B cell (primary cell): ENCODE measurements around the gene FAU. TPM values are rescaled to one million over a fixed set of nuclear protein-coding genes. Genes with fewer than 3 reads are reported as not detected.
A peak's percentile ranks its signal among the peaks of the same experiment; 100 is the strongest.

ENCODE experiments used
- ATAC-seq: fragments of 200-7000 bp; cut with Tn5 transposase; one replicate; pipeline ENCODE4 v1.10.0; 2021; ENCODE audit warnings: low read depth, mild to moderate bottlenecking, moderate number of reproducible peaks, moderate library complexity
- CTCF ChIA-PET: fragments of 350-600 bp; sonication (Branson Sonifier 250); formaldehyde crosslinking; loops from one replicate; lab custom pipeline; 2021; ENCODE audit warnings: antibody characterized with exemption, inconsistent platforms; lab: Charles Lee
- POLR2A ChIA-PET: fragments of 350-600 bp; sonication (Branson Sonifier 250); formaldehyde crosslinking; loops from one replicate; lab custom pipeline; 2021; ENCODE audit warnings: antibody characterized with exemption; lab: Charles Lee
- DNase-seq: peaks from one replicate; pipeline ENCODE4 v3.0.0; 2013
- H2AFZ ChIP-seq: 2 replicates; pipeline ENCODE4 v1.6.1; 2012; ENCODE audit warnings: mild to moderate bottlenecking, low read depth, low read length; ENCODE audit not compliant: insufficient read depth, poor library complexity, severe bottlenecking
- H3K27ac ChIP-seq, 2 donors: 1 replicate in 1 of 2; 2 replicates in 1 of 2; pipeline ENCODE4 v1.5.1; 2012 to 2013; ENCODE audit warnings: low read length in 2 of 2, mild to moderate bottlenecking in 2 of 2, moderate library complexity in 1 of 2
- H3K27me3 ChIP-seq, 4 experiments: fragments of 200-600 bp in 1 of 4; sonication (generic) in 1 of 4; replicated peaks in 1 of 4; 1 replicate in 2 of 4; 2 replicates in 2 of 4; pipeline versions ENCODE4 v1.6.1 to v1.7.0; 2013 to 2016; ENCODE audit warnings: low read length in 3 of 4, mild to moderate bottlenecking in 2 of 4, mixed read lengths in 1 of 4, moderate library complexity in 1 of 4; ENCODE audit not compliant: insufficient read depth in 4 of 4, control insufficient read depth in 3 of 4; ENCODE audit errors: control extremely low read depth in 1 of 4
- H3K36me3 ChIP-seq, 2 experiments: replicated peaks in 1 of 2; 1 replicate in 1 of 2; 2 replicates in 1 of 2; pipeline versions ENCODE4 v1.6.1 to v1.7.1; 2013; ENCODE audit warnings: low read length in 1 of 2; ENCODE audit not compliant: insufficient read depth in 2 of 2, control insufficient read depth in 1 of 2; ENCODE audit errors: control extremely low read depth in 1 of 2, extremely low read depth in 1 of 2
- H3K4me1 ChIP-seq, 2 donors: fragments of 200-600 bp in 1 of 2; sonication (generic) in 1 of 2; 1 replicate in 1 of 2; 2 replicates in 1 of 2; pipeline versions ENCODE4 v1.5.1 to v1.6.1; 2013 to 2017; ENCODE audit warnings: low read length in 2 of 2; ENCODE audit not compliant: control insufficient read depth in 2 of 2, insufficient read depth in 2 of 2
- H3K4me2 ChIP-seq: replicated peaks from 2 replicates; pipeline ENCODE3; 2012; ENCODE audit warnings: mild to moderate bottlenecking, low read depth, low read length; ENCODE audit not compliant: poor library complexity, severe bottlenecking
- H3K4me3 ChIP-seq, 5 experiments: fragments of 200-600 bp in 1 of 5; sonication (generic) in 1 of 5; 1 replicate in 3 of 5; 2 replicates in 2 of 5; pipeline versions ENCODE4 v1.5.1 to v1.7.0; 2011 to 2016; ENCODE audit warnings: low read length in 4 of 5, mild to moderate bottlenecking in 4 of 5, low read depth in 2 of 5, control low read depth in 1 of 5, moderate library complexity in 1 of 5; ENCODE audit not compliant: insufficient read depth in 1 of 5; ENCODE audit errors: control extremely low read depth in 1 of 5, extremely low read depth in 1 of 5
- H3K79me2 ChIP-seq: fragments of 200-600 bp; sonication (generic); one replicate; pipeline ENCODE4 v1.6.0; 2016; ENCODE audit warnings: low read length; ENCODE audit not compliant: control insufficient read depth, insufficient read depth
- H3K9ac ChIP-seq: fragments of 200-600 bp; sonication (generic); 2 replicates; pipeline ENCODE4 v1.6.1; 2017; ENCODE audit warnings: mild to moderate bottlenecking, low read length, moderate library complexity
- H3K9me3 ChIP-seq, 3 donors: one replicate each; pipeline versions ENCODE4 v1.6.1 to v1.7.1; 2013; ENCODE audit warnings: low read length in 2 of 3; ENCODE audit not compliant: control insufficient read depth in 2 of 3, insufficient read depth in 1 of 3; ENCODE audit errors: control extremely low read depth in 1 of 3
- H4K20me1 ChIP-seq: 2 replicates; pipeline ENCODE4 v1.6.0; 2012; ENCODE audit warnings: mild to moderate bottlenecking, low read length; ENCODE audit not compliant: insufficient read depth, control insufficient read depth, poor library complexity, severe bottlenecking
- H3K27ac Mint-ChIP-seq: one replicate; pipeline ENCODE4 v1.8.0; 2021; ENCODE audit warnings: mixed read lengths
- H3K27me3 Mint-ChIP-seq: one replicate; pipeline ENCODE4 v1.8.0; 2021; ENCODE audit warnings: mixed read lengths
- H3K4me1 Mint-ChIP-seq: one replicate; pipeline ENCODE4 v1.8.0; 2021; ENCODE audit warnings: mixed read lengths
- H3K4me3 Mint-ChIP-seq: one replicate; pipeline ENCODE4 v1.8.0; 2021; ENCODE audit warnings: mixed read lengths
- H3K9me3 Mint-ChIP-seq: one replicate; pipeline ENCODE4 v1.8.0; 2022; ENCODE audit warnings: mixed read lengths; ENCODE audit not compliant: insufficient read depth
- CTCF ChIP-seq: fragments of 200-600 bp; IDR thresholded peaks from one replicate; pipeline ENCODE4 v1.8.0; 2022; ENCODE audit warnings: antibody characterized with exemption, mild to moderate bottlenecking
- EZH2 ChIP-seq: IDR thresholded peaks from 2 replicates; pipeline ENCODE4 v1.6.1; 2012; ENCODE audit warnings: borderline replicate concordance, low read depth, mild to moderate bottlenecking, moderate library complexity, low read length; ENCODE audit not compliant: insufficient read depth, poor library complexity, severe bottlenecking
- WGBS: methylation state at CpG from one replicate; pipeline ENCODE4 v1.1.5; 2013; ENCODE audit warnings: missing lambda C conversion rate; ENCODE audit not compliant: insufficient coverage; 5-methylcytosine and 5-hydroxymethylcytosine counted together
- intact Hi-C: fragments of 100-400 bp; cut with micrococcal nuclease; formaldehyde crosslinking; loops from one replicate; pipeline ENCODE4 v1.10.0; 2022
- polyA plus RNA-seq: library from polyadenylated mRNA; depleted of rRNA; stranded (reverse); fragments of >200 nt; gene quantifications from 2 replicates; pipeline ENCODE4 v1.2.3, GENCODE V29; 2012
- total RNA-seq, 2 donors: library from RNA; stranded (reverse); fragments of 120-200 nt in 1 of 2; gene quantifications; 1 replicate in 1 of 2; 2 replicates in 1 of 2; pipeline versions ENCODE4 v1.2.3 to v1.2.4, GENCODE V29; 2013 to 2022

The FAU gene
- total and polyA plus RNA-seq, 2 donors (not counting 1 experiment from before 2014, with no cell fraction given), result 1,318 to 1,559 TPM

- H3K27ac Mint-ChIP-seq, result peak overlapping the region; percentile 99
- POLR2A ChIA-PET, result interaction anchor here (0.5 to 8.8 kb wide), 7 partner anchors 13 to 130 kb away, joined by 3 to 160 read pairs (median 4); partner anchors contain the start of genes CAPN1, FAU, MRPL49 and POLA2
- Histone ChIP-seq H3K79me2 (peaks cover 75% of the 10 kb centered on the region), H3K9me3 (no peaks in the 10 kb centered on the region), H3K4me2 (peak overlapping the region; percentile 89), H3K27ac (peak overlapping the region; percentile 98 to 99), H2AFZ (no peak overlapping the region), H3K9ac (peak overlapping the region; percentile 99), H3K27me3 (no peaks in the 10 kb centered on the region), H4K20me1 (peaks cover 66% of the 10 kb centered on the region), H3K36me3 (peaks cover 3 to 50% of the 10 kb centered on the region in 2 experiments), H3K4me3 (peak overlapping the region; percentile 76 to 99 (median 96)), H3K4me1 (peaks cover 43 to 71% of the 10 kb centered on the region in 2 donors)
- WGBS, result 0% methylated on average over 3 of the region's 10 CpGs
- TF ChIP-seq EZH2 (no peak), CTCF (no peak)
- CTCF ChIA-PET, result interaction anchor here (1.0 to 7.5 kb wide), 7 partner anchors 11 to 284 kb away, joined by 3 to 64 read pairs (median 24); partner anchors contain the start of genes CAPN1, FAU, MRPL49 and TM7SF2
- H3K9me3 Mint-ChIP-seq, result no peaks in the 10 kb centered on the region
- DNase-seq (peak; percentile 88), ATAC-seq (peak; percentile 57)
- intact Hi-C loops, result loop anchor here (1.0 to 5.0 kb wide), 5 partner anchors 10 to 485 kb away; partner anchors contain the start of genes CAPN1, FAU, MRPL49 and PCNX3
- H3K27me3 Mint-ChIP-seq, result no peaks in the 10 kb centered on the region
- H3K4me1 Mint-ChIP-seq, result peaks cover 68% of the 10 kb centered on the region
- H3K4me3 Mint-ChIP-seq, result peak overlapping the region; percentile 97
These were observed 10.5 kb upstream of the FAU start for GRCh38 chr11:65132238-65132987.

- peaks cover 65% of the 10 kb centered on the region for H3K4me1 Mint-ChIP-seq
- CTCF ChIA-PET, result interaction anchor here (0.6 to 7.5 kb wide), 9 partner anchors 10 to 284 kb away, joined by 3 to 64 read pairs (median 9); partner anchors contain the start of genes CAPN1, FAU, MRPL49 and TM7SF2
- no peak for ATAC-seq
These were observed 9.9 kb upstream of the FAU start for GRCh38 chr11:65131895-65132237.

More at GRCh38 chr11:65131895-65132237, 9.9 kb upstream of the FAU start:
- Histone ChIP-seq H3K79me2 (peaks cover 70% of the 10 kb centered on the region), H2AFZ (no peak overlapping the region), H3K4me3 (peak overlapping the region; percentile 13 to 99 (median 96)), H3K27me3 (no peaks in the 10 kb centered on the region), H3K9ac (peak overlapping the region; percentile 99), H3K9me3 (no peaks in the 10 kb centered on the region), H3K36me3 (peaks cover 3 to 55% of the 10 kb centered on the region in 2 experiments), H4K20me1 (peaks cover 72% of the 10 kb centered on the region), H3K4me2 (peak overlapping the region; percentile 89), H3K27ac (peak overlapping the region; percentile 98 to 99), H3K4me1 (peaks cover 43 to 72% of the 10 kb centered on the region in 2 donors)
- Mint-ChIP-seq H3K27me3 (no peaks in the 10 kb centered on the region), H3K27ac (peak overlapping the region; percentile 99), H3K9me3 (no peaks in the 10 kb centered on the region), H3K4me3 (peak overlapping the region; percentile 97)
- no peak for DNase-seq
- POLR2A ChIA-PET, result interaction anchor here (0.5 to 8.8 kb wide), 6 partner anchors 12 to 130 kb away, joined by 3 to 160 read pairs (median 5); partner anchors contain the start of genes CAPN1, FAU, MRPL49 and POLA2
- intact Hi-C loops, result loop anchor here (1.0 to 5.0 kb wide), 5 partner anchors 10 to 485 kb away; partner anchors contain the start of genes CAPN1, FAU, MRPL49 and PCNX3
- TF ChIP-seq CTCF (no peak), EZH2 (no peak)
- 64% methylated on average over 4 of the region's 6 CpGs for WGBS
